Neural cell (in vitro differentiated cells): ENCODE results near the gene MRTFB. TPM values are rescaled to one million over a fixed set of nuclear protein-coding genes. Genes with fewer than 3 reads are reported as not detected.

ENCODE experiments used
- H2AFZ ChIP-seq: fragments of 200-600, 300-800 bp; sonication (generic), shearing (Covaris generic); 2 replicates; pipeline ENCODE4 v1.6.0; 2014; ENCODE audit warnings: low read depth, mild to moderate bottlenecking, antibody characterized with exemption, low read length, moderate library complexity
- H3F3A ChIP-seq: fragments of 200-600 bp; shearing (Covaris generic); 2 replicates; pipeline ENCODE4 v1.6.1; 2016; ENCODE audit warnings: mild to moderate bottlenecking, moderate library complexity, mixed read lengths, antibody characterized with exemption, low read length; ENCODE audit not compliant: insufficient read depth, poor library complexity, severe bottlenecking
- H3K27ac ChIP-seq: fragments of 200-600, 300-800 bp; sonication (generic), shearing (Covaris generic); 2 replicates; pipeline ENCODE4 v1.5.1; 2014; ENCODE audit warnings: mild to moderate bottlenecking, low read length, moderate library complexity
- H3K27me3 ChIP-seq: fragments of 300-800, 200-600 bp; sonication (generic), shearing (Covaris generic); 2 replicates; pipeline ENCODE4 v1.6.0; 2014; ENCODE audit warnings: mild to moderate bottlenecking, low read depth, low read length, moderate library complexity; ENCODE audit not compliant: insufficient read depth
- H3K36me3 ChIP-seq: fragments of 300-800, 200-600 bp; sonication (generic), shearing (Covaris generic); 2 replicates; pipeline ENCODE4 v1.5.1; 2014; ENCODE audit warnings: mild to moderate bottlenecking, antibody characterized with exemption, low read length, moderate library complexity; ENCODE audit not compliant: insufficient read depth
- H3K4me2 ChIP-seq: fragments of 300-800, 200-600 bp; sonication (generic), shearing (Covaris generic); 2 replicates; pipeline ENCODE4 v1.6.0; 2014; ENCODE audit warnings: mild to moderate bottlenecking, low read length
- H3K4me3 ChIP-seq: fragments of 300-800, 200-600 bp; sonication (generic), shearing (Covaris generic); 2 replicates; pipeline ENCODE4 v1.5.1; 2014; ENCODE audit warnings: mild to moderate bottlenecking, low read length, moderate library complexity
- H3K79me2 ChIP-seq: fragments of 200-600 bp; shearing (Covaris generic); replicated peaks from 2 replicates; pipeline ENCODE4 v1.6.0; 2014; ENCODE audit warnings: mild to moderate bottlenecking, low read length, moderate library complexity; ENCODE audit not compliant: insufficient read depth
- H3K9ac ChIP-seq: fragments of 300-800, 200-600 bp; sonication (generic), shearing (Covaris generic); 2 replicates; pipeline ENCODE4 v1.6.1; 2016; ENCODE audit warnings: mild to moderate bottlenecking, low read length, mixed read lengths
- H3K9me2 ChIP-seq: fragments of 200-600 bp; shearing (Covaris generic); 2 replicates; pipeline ENCODE4 v1.6.1; 2016; ENCODE audit warnings: mild to moderate bottlenecking, low read length, mixed read lengths; ENCODE audit not compliant: insufficient read depth
- H3K9me3 ChIP-seq: fragments of 200-600, 300-800 bp; sonication (generic), shearing (Covaris generic); 2 replicates; pipeline ENCODE4 v1.6.1; 2016; ENCODE audit warnings: mild to moderate bottlenecking, mixed run types, low read length, moderate library complexity, mixed read lengths
- H4K20me1 ChIP-seq: fragments of 200-600 bp; shearing (Covaris generic); 2 replicates; pipeline ENCODE4 v1.6.1; 2016; ENCODE audit warnings: mild to moderate bottlenecking, mixed run types; ENCODE audit not compliant: insufficient read depth
- CTCF ChIP-seq: fragments of 450-650 bp; IDR thresholded peaks from 2 replicates; pipeline ENCODE4 v1.5.1; 2014; ENCODE audit warnings: antibody characterized with exemption, mild to moderate bottlenecking, moderate library complexity; ENCODE audit not compliant: poor library complexity, severe bottlenecking
- EP300 ChIP-seq: fragments of 450-650 bp; conservative IDR thresholded peaks from 2 replicates; pipeline ENCODE4 v1.6.1; 2014; ENCODE audit warnings: antibody characterized with exemption, mild to moderate bottlenecking, moderate library complexity; ENCODE audit not compliant: poor library complexity, severe bottlenecking
- EZH2 ChIP-seq: fragments of 200-600, 300-800 bp; shearing (Covaris generic), sonication (generic); IDR thresholded peaks from 2 replicates; pipeline ENCODE4 v1.6.1; 2014; ENCODE audit warnings: antibody characterized with exemption, low read length, borderline replicate concordance, mild to moderate bottlenecking; ENCODE audit not compliant: insufficient read depth, poor library complexity, severe bottlenecking
- MXI1 ChIP-seq: fragments of 450-650 bp; conservative IDR thresholded peaks from 2 replicates; pipeline ENCODE4 v1.6.1; 2014; ENCODE audit warnings: antibody characterized with exemption, mild to moderate bottlenecking; ENCODE audit not compliant: poor library complexity, severe bottlenecking
- POLR2AphosphoS5 ChIP-seq: IDR thresholded peaks from 2 replicates; pipeline ENCODE4 v1.6.1; 2012
- RAD21 ChIP-seq: fragments of 450-650 bp; conservative IDR thresholded peaks from 2 replicates; pipeline ENCODE4 v1.6.1; 2014; ENCODE audit warnings: antibody characterized with exemption, mild to moderate bottlenecking, moderate library complexity
- REST ChIP-seq: IDR thresholded peaks from 2 replicates; pipeline ENCODE4 v1.6.1; 2012; ENCODE audit warnings: borderline replicate concordance
- SMC3 ChIP-seq: fragments of 450-650 bp; conservative IDR thresholded peaks from 2 replicates; pipeline ENCODE4 v1.6.1; 2014; ENCODE audit warnings: antibody characterized with exemption, mild to moderate bottlenecking, moderate library complexity; ENCODE audit not compliant: poor library complexity
- TAF1 ChIP-seq: IDR thresholded peaks from 2 replicates; pipeline ENCODE4 v1.6.1; 2012; ENCODE audit warnings: low read depth
- polyA plus RNA-seq: library from polyadenylated mRNA; depleted of rRNA; stranded (reverse); fragments of >200 nt; gene quantifications from 2 replicates; pipeline ENCODE4 v1.2.3, GENCODE V29; 2014

Gene MRTFB
- polyA plus RNA-seq, 1 donor from 2014 or later, result 18.6 TPM

- Histone ChIP-seq H3K27ac (no peak overlapping the region), H3K27me3 (no peaks in the 10 kb centered on the region), H4K20me1 (no peaks in the 10 kb centered on the region), H3K9me3 (no peaks in the 10 kb centered on the region), H3K36me3 (no peaks in the 10 kb centered on the region), H3K9ac (no peak overlapping the region), H2AFZ (no peak overlapping the region), H3K9me2 (no peaks in the 10 kb centered on the region), H3K4me3 (no peak overlapping the region), H3F3A (no peaks in the 10 kb centered on the region), H3K4me2 (no peak overlapping the region), H3K79me2 (peaks cover 31% of the 10 kb centered on the region)
- TF ChIP-seq SMC3, result no peak
- TF ChIP-seq EP300, result no peak
- TF ChIP-seq POLR2AphosphoS5, result no peak
- no peak for TF ChIP-seq EZH2
- no peak for TF ChIP-seq REST
- no peak for TF ChIP-seq MXI1
- TF ChIP-seq CTCF, result no peak
- no peak for TF ChIP-seq TAF1
- TF ChIP-seq RAD21, result no peak
These were observed 29.7 kb downstream of the MRTFB start for GRCh38 chr16:14100825-14101224.

GRCh38 chr16:14101415-14101814, 30.3 kb downstream of the MRTFB start:
- Histone ChIP-seq H3F3A (no peaks in the 10 kb centered on the region), H4K20me1 (no peaks in the 10 kb centered on the region), H3K27me3 (no peaks in the 10 kb centered on the region), H3K36me3 (no peaks in the 10 kb centered on the region), H3K9ac (no peak overlapping the region), H3K27ac (no peak overlapping the region), H3K4me3 (peak overlapping the region; percentile 13), H3K9me3 (no peaks in the 10 kb centered on the region), H3K79me2 (peaks cover 31% of the 10 kb centered on the region), H3K9me2 (no peaks in the 10 kb centered on the region), H2AFZ (no peak overlapping the region), H3K4me2 (no peak overlapping the region)
- TF ChIP-seq EP300, result peak; percentile 40
- no peak for TF ChIP-seq CTCF
